ENCODE data around the gene TIAM2.

Gene TIAM2

DNA sequence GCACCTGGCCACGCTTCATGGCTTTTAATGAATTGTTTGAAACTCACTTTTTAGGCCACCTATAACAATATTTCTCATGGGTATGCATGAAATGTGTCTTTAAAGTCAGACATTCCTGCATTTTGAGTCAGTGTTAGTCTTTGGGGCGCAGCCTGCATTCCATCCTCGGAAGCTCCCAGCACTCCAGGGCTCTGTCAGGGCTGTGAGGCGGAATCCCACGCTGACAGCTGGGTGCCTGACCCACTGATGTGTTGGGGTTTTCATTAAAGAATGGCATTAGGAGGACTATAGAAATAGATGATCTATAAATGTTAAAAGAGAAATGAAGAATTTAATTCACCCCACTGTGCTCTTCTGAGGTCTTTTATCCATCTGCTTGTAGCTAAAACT, 252.5 kb downstream of the TIAM2 start:
- Histone ChIP-seq H3K36me3 (ENCODE audit: control insufficient read depth in 1 of 2, insufficient read depth in 2 of 2, low read length in 2 of 2) (no peaks in the 10 kb centered on the region), H3K9me3 (ENCODE audit: insufficient read depth, low read depth, low read length) (peaks cover 1% of the 10 kb centered on the region), H4K12ac (ENCODE audit: low read depth, low read length) (no peak overlapping the region), H3K4ac (ENCODE audit: low read depth, low read length) (no peak overlapping the region), H4K8ac (ENCODE audit: low read depth, low read length) (no peak overlapping the region), H2BK120ac (ENCODE audit: insufficient read depth, low read length, poor library complexity) (no peak overlapping the region), H3K79me2 (ENCODE audit: control insufficient read depth, insufficient read depth, low read length, poor library complexity) (no peaks in the 10 kb centered on the region), H3K18ac (ENCODE audit: low read length) (no peak overlapping the region), H3K23ac (ENCODE audit: low read length) (no peak overlapping the region), H2BK12ac (ENCODE audit: low read length) (no peak overlapping the region), H2BK5ac (ENCODE audit: low read depth, low read length, poor library complexity) (no peak overlapping the region), H3K9ac (ENCODE audit: low read length) (no peak overlapping the region), H2AFZ (ENCODE audit: insufficient read depth, low read length, poor library complexity) (no peak overlapping the region), H3K14ac (ENCODE audit: low read length) (no peak overlapping the region), H3K79me1 (ENCODE audit: low read length) (no peaks in the 10 kb centered on the region), H3K4me1 (ENCODE audit: control insufficient read depth in 1 of 2, insufficient read depth in 2 of 2, low read length in 2 of 2) (peaks cover 6 to 8% of the 10 kb centered on the region in 2 experiments), H3K4me3 (ENCODE audit: low read depth, low read length) (no peak overlapping the region), H3K4me2 (ENCODE audit: low read length) (no peak overlapping the region), H3K27ac (ENCODE audit: low read depth, low read length) (no peak overlapping the region), H3K27me3 (ENCODE audit: insufficient read depth, low read length) (no peaks in the 10 kb centered on the region), H4K91ac (ENCODE audit: low read depth, low read length) (no peak overlapping the region), H2AK5ac (ENCODE audit: low read length) (no peak overlapping the region)
- no peak for DNase-seq
- no CpG with 5 or more reads among the region's 5 CpGs for WGBS (ENCODE audit: extremely low coverage, insufficient coverage, insufficient read length)

DNA sequence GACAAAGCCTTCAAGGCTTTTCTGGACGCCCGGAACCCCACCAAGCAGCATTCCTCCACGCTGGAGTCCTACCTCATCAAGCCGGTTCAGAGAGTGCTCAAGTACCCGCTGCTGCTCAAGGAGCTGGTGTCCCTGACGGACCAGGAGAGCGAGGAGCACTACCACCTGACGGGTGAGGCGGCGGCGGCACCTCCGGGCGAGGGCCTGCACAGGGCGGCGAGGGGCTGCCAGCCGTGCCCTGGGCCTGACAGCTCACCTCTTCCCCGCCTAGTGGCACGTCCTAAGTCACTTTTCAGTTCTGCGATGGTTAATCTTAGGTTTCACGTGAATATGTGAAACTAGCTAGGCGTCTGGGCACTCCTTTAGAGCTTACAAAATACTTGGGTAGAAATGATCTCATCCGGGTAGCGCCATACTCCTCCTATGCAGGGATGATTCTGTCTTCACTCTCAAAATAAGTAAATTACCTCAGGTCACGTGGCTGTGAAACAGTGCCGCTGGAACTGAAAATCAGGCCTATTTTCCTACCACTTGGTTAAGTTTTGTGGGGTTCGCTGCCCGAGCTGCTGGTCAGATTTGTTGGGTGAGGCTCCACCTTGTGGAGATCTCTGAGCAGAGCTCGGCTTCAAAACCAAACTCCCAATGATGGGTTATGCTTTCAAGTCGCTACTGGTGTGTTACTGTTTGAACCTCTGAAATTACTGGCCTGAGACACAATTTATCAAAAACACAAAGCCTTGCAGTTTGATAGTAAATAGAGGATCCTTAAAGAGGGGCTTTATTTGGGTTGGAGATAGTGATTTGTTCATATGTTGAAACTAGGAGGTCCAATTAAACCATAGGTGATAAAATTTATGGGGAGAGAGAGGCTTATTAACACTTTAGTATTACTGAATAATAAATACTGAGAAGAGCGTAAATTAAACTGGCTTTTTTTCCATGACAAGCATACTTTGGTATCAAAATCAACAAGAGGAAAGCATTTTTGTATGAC, 253.2 kb downstream of the TIAM2 start:
- Histone ChIP-seq H3K36me3 (ENCODE audit: control insufficient read depth in 1 of 2, insufficient read depth in 2 of 2, low read length in 2 of 2) (no peaks in the 10 kb centered on the region), H3K4me2 (ENCODE audit: low read length) (no peak overlapping the region), H3K79me2 (ENCODE audit: control insufficient read depth, insufficient read depth, low read length, poor library complexity) (no peaks in the 10 kb centered on the region), H3K23ac (ENCODE audit: low read length) (no peak overlapping the region), H3K4me1 (ENCODE audit: control insufficient read depth in 1 of 2, insufficient read depth in 2 of 2, low read length in 2 of 2) (peaks cover 9% of the 10 kb centered on the region in 2 experiments), H2AFZ (ENCODE audit: insufficient read depth, low read length, poor library complexity) (no peak overlapping the region), H3K27ac (ENCODE audit: low read depth, low read length) (no peak overlapping the region), H2BK5ac (ENCODE audit: low read depth, low read length, poor library complexity) (no peak overlapping the region), H3K9ac (ENCODE audit: low read length) (no peak overlapping the region), H2BK120ac (ENCODE audit: insufficient read depth, low read length, poor library complexity) (no peak overlapping the region), H4K91ac (ENCODE audit: low read depth, low read length) (no peak overlapping the region), H2AK5ac (ENCODE audit: low read length) (no peak overlapping the region), H4K8ac (ENCODE audit: low read depth, low read length) (no peak overlapping the region), H4K12ac (ENCODE audit: low read depth, low read length) (no peak overlapping the region), H3K14ac (ENCODE audit: low read length) (no peak overlapping the region), H3K4me3 (ENCODE audit: low read depth, low read length) (no peak overlapping the region), H3K18ac (ENCODE audit: low read length) (peak overlapping the region; percentile 16), H3K9me3 (ENCODE audit: insufficient read depth, low read depth, low read length) (peaks cover 1% of the 10 kb centered on the region), H2BK12ac (ENCODE audit: low read length) (peak overlapping the region; percentile 6), H3K4ac (ENCODE audit: low read depth, low read length) (no peak overlapping the region), H3K27me3 (ENCODE audit: insufficient read depth, low read length) (no peaks in the 10 kb centered on the region), H3K79me1 (ENCODE audit: low read length) (no peaks in the 10 kb centered on the region)
- DNase-seq = peak; percentile 63 to 69
- no CpG with 5 or more reads among the region's 30 CpGs for WGBS (ENCODE audit: extremely low coverage, insufficient coverage, insufficient read length)

DNA sequence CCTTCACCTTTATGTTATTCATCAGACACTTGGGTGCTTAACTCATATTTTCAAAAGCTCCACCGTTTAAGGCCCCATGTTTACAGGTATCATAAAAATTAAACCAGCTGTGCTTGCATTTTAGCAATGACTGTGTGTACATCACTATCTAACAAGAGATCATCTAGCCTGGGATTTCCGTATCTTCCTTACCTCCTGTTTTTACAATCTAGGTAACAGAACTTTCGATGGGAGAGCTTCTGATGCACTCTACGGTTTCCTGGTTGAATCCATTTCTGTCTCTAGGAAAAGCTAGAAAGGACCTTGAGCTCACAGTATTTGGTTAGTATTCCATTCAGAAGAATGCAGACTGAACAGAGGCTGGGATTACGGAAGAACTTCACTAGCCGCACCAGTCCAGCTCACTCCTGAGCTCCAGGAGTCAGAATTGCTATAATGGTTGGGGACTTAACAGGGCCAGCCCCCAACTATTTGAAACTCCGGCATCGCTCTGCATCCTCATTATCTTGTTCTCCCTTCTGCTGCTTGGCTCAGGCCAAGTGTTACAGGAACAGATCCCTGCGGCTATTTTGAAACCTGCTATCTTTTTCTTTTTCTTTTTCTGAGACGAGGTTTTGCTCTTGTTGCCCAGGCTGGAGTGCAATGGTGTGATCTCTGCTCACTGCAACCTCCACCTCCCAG, 255.7 kb downstream of the TIAM2 start:
- no peak for DNase-seq
- peaks cover 0 to 5% of the 10 kb centered on the region in 2 experiments for H3K36me3 ChIP-seq (ENCODE audit: control insufficient read depth in 1 of 2, insufficient read depth in 2 of 2, low read length in 2 of 2)
- H3K4me2 ChIP-seq (ENCODE audit: low read length) = no peak overlapping the region
- H3K27me3 ChIP-seq (ENCODE audit: insufficient read depth, low read length) = no peaks in the 10 kb centered on the region
- H4K8ac ChIP-seq (ENCODE audit: low read depth, low read length) = no peak overlapping the region
- H2BK5ac ChIP-seq (ENCODE audit: low read depth, low read length, poor library complexity) = no peak overlapping the region
- WGBS (ENCODE audit: extremely low coverage, insufficient coverage, insufficient read length) = no CpG with 5 or more reads among the region's 10 CpGs
- no peak overlapping the region for H3K4me3 ChIP-seq (ENCODE audit: low read depth, low read length)
- H4K91ac ChIP-seq (ENCODE audit: low read depth, low read length) = no peak overlapping the region
- no peaks in the 10 kb centered on the region for H3K9me3 ChIP-seq (ENCODE audit: insufficient read depth, low read depth, low read length)
- no peak overlapping the region for H2AFZ ChIP-seq (ENCODE audit: insufficient read depth, low read length, poor library complexity)
- H4K12ac ChIP-seq (ENCODE audit: low read depth, low read length) = no peak overlapping the region
- peaks cover 9 to 14% of the 10 kb centered on the region in 2 experiments for H3K4me1 ChIP-seq (ENCODE audit: control insufficient read depth in 1 of 2, insufficient read depth in 2 of 2, low read length in 2 of 2)
- no peak overlapping the region for H3K18ac ChIP-seq (ENCODE audit: low read length)
- H3K27ac ChIP-seq (ENCODE audit: low read depth, low read length) = no peak overlapping the region
- H3K9ac ChIP-seq (ENCODE audit: low read length) = no peak overlapping the region
- peaks cover 2% of the 10 kb centered on the region for H3K79me1 ChIP-seq (ENCODE audit: low read length)
- H3K79me2 ChIP-seq (ENCODE audit: control insufficient read depth, insufficient read depth, low read length, poor library complexity) = no peaks in the 10 kb centered on the region
- H3K4ac ChIP-seq (ENCODE audit: low read depth, low read length) = no peak overlapping the region
- no peak overlapping the region for H3K14ac ChIP-seq (ENCODE audit: low read length)
- no peak overlapping the region for H2BK120ac ChIP-seq (ENCODE audit: insufficient read depth, low read length, poor library complexity)
- no peak overlapping the region for H2AK5ac ChIP-seq (ENCODE audit: low read length)
- no peak overlapping the region for H2BK12ac ChIP-seq (ENCODE audit: low read length)
- H3K23ac ChIP-seq (ENCODE audit: low read length) = no peak overlapping the region

DNA sequence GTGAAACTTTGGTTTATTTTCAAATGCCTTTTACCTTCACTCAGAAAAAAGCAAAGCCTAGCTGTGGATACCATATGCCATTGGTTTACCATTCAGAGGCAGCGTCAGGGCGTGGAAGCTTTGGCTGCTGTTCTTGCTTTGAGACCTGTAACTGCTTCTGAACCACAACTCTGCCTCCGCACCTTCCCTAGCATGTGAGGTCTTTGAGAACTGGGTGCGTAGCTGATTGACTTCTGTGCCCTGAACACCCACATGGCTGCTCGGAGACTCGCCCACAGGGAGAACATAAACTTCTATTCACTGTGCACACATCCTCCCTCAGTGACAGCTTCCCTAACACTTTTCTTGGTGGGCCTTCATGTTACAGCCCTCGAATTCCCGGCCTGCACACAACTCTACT, 257.5 kb downstream of the TIAM2 start:
- no peak overlapping the region for H3K4me3 ChIP-seq (ENCODE audit: low read depth, low read length)
- H3K18ac ChIP-seq (ENCODE audit: low read length) = no peak overlapping the region
- peaks cover 8 to 13% of the 10 kb centered on the region in 2 experiments for H3K4me1 ChIP-seq (ENCODE audit: control insufficient read depth in 1 of 2, insufficient read depth in 2 of 2, low read length in 2 of 2)
- H2BK5ac ChIP-seq (ENCODE audit: low read depth, low read length, poor library complexity) = peak overlapping the region; percentile 51
- H2BK12ac ChIP-seq (ENCODE audit: low read length) = no peak overlapping the region
- no peak overlapping the region for H2AFZ ChIP-seq (ENCODE audit: insufficient read depth, low read length, poor library complexity)
- WGBS (ENCODE audit: extremely low coverage, insufficient coverage, insufficient read length) = no CpG with 5 or more reads among the region's 8 CpGs
- H3K4me2 ChIP-seq (ENCODE audit: low read length) = no peak overlapping the region
- H3K4ac ChIP-seq (ENCODE audit: low read depth, low read length) = no peak overlapping the region
- no peak overlapping the region for H3K23ac ChIP-seq (ENCODE audit: low read length)
- no peaks in the 10 kb centered on the region for H3K9me3 ChIP-seq (ENCODE audit: insufficient read depth, low read depth, low read length)
- H3K27ac ChIP-seq (ENCODE audit: low read depth, low read length) = no peak overlapping the region
- no peak overlapping the region for H3K14ac ChIP-seq (ENCODE audit: low read length)
- H4K12ac ChIP-seq (ENCODE audit: low read depth, low read length) = no peak overlapping the region
- H2AK5ac ChIP-seq (ENCODE audit: low read length) = no peak overlapping the region
- no peak overlapping the region for H4K8ac ChIP-seq (ENCODE audit: low read depth, low read length)
- H3K79me2 ChIP-seq (ENCODE audit: control insufficient read depth, insufficient read depth, low read length, poor library complexity) = no peaks in the 10 kb centered on the region
- DNase-seq = no peak
- no peak overlapping the region for H2BK120ac ChIP-seq (ENCODE audit: insufficient read depth, low read length, poor library complexity)
- H3K9ac ChIP-seq (ENCODE audit: low read length) = no peak overlapping the region
- H3K27me3 ChIP-seq (ENCODE audit: insufficient read depth, low read length) = no peaks in the 10 kb centered on the region
- H3K79me1 ChIP-seq (ENCODE audit: low read length) = peaks cover 2% of the 10 kb centered on the region
- H4K91ac ChIP-seq (ENCODE audit: low read depth, low read length) = peak overlapping the region; percentile 2
- peaks cover 6 to 11% of the 10 kb centered on the region in 2 experiments for H3K36me3 ChIP-seq (ENCODE audit: control insufficient read depth in 1 of 2, insufficient read depth in 2 of 2, low read length in 2 of 2)

All from trophoblast cell (in vitro differentiated cells and primary cell).